ENCODE measurements around the gene KLF3.

DNA sequence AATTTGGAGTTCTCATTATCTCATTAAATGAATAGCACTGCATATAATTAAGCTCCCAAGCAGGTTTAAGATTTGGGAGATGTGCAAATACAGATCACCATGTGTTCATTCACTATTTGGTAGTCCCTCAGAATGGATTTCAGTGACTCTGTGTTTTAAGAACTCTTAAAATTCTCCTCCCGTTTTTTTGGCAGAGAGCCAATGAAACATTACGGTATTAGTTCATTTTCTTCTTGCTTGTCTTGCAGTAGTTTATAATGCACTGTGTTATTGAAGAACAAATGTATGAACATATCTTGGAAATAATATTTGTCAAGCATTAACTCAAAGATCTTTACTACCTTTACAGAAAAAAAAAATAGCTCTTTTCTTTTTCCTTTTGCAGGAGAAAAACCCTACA is 32.7 kb downstream of the KLF3 start:
- TF ChIP-seq CTCF (IDR thresholded peaks at IDR 0.05) (no peak), POLR2AphosphoS5 (IDR thresholded peaks at IDR 0.05; ENCODE audit: low read depth, low read length) (no peak), SIN3A (IDR thresholded peaks at IDR 0.05; ENCODE audit: borderline replicate concordance, insufficient read depth, low read depth, low read length) (no peak)
- TF ChIP-seq, protein P1, sequence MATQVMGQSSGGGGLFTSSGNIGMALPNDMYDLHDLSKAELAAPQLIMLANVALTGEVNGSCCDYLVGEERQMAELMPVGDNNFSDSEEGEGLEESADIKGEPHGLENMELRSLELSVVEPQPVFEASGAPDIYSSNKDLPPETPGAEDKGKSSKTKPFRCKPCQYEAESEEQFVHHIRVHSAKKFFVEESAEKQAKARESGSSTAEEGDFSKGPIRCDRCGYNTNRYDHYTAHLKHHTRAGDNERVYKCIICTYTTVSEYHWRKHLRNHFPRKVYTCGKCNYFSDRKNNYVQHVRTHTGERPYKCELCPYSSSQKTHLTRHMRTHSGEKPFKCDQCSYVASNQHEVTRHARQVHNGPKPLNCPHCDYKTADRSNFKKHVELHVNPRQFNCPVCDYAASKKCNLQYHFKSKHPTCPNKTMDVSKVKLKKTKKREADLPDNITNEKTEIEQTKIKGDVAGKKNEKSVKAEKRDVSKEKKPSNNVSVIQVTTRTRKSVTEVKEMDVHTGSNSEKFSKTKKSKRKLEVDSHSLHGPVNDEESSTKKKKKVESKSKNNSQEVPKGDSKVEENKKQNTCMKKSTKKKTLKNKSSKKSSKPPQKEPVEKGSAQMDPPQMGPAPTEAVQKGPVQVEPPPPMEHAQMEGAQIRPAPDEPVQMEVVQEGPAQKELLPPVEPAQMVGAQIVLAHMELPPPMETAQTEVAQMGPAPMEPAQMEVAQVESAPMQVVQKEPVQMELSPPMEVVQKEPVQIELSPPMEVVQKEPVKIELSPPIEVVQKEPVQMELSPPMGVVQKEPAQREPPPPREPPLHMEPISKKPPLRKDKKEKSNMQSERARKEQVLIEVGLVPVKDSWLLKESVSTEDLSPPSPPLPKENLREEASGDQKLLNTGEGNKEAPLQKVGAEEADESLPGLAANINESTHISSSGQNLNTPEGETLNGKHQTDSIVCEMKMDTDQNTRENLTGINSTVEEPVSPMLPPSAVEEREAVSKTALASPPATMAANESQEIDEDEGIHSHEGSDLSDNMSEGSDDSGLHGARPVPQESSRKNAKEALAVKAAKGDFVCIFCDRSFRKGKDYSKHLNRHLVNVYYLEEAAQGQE (IDR thresholded peaks at IDR 0.05; ENCODE audit: insufficient read depth in 1 of 2, low read depth in 2 of 2, low read length in 1 of 2) = no peak
